GM19239 (cell line): ENCODE results near the gene DBF4B.
A peak's percentile ranks its signal among the peaks of the same experiment; 100 is the strongest.
"Not testable (repeated sequence)": the region's sequence is repeated elsewhere in the genome, so short reads cannot be mapped to it uniquely, and the experiment has no call there.

ENCODE experiments used
- DNase-seq: peaks from one replicate; pipeline ENCODE4 v3.0.0; 2011; ENCODE audit warnings: low spot score; ENCODE audit not compliant: insufficient read length
- FAIRE-seq: peaks from 2 replicates; lab custom pipeline; 2011; peaks lifted over from hg19 to GRCh38; lab: Jason Lieb, UNC

DBF4B gene

GRCh38 chr17:44708401-44709263 lies at the start of gene DBF4B:
Gene DBF4B, plus strand, starts transcription at chr17:44708665. Its CDS starts 156 bp downstream, at chr17:44708821.
- peak; percentile 89 for FAIRE-seq
- peak; percentile 90 for DNase-seq

- no peak for FAIRE-seq
- DNase-seq, result no peak
Observed at GRCh38 chr17:44661835-44662234, 46.6 kb upstream of the DBF4B start.

- DNase-seq, result no peak
- FAIRE-seq, result no peak
Observed at GRCh38 chr17:44663095-44663494, 45.4 kb upstream of the DBF4B start.

GRCh38 chr17:44664867-44665266 lies 43.6 kb upstream of the DBF4B start:
- no peak for DNase-seq
- FAIRE-seq, result no peak

GRCh38 chr17:44666006-44666405 lies 42.5 kb upstream of the DBF4B start:
- FAIRE-seq (no peak), DNase-seq (no peak)

GRCh38 chr17:44672479-44673093 lies 35.9 kb upstream of the DBF4B start:
- DNase-seq, result no peak
- FAIRE-seq, result peak; percentile 45

GRCh38 chr17:44673893-44674292 lies 34.6 kb upstream of the DBF4B start:
- FAIRE-seq, result no peak
- no peak for DNase-seq

GRCh38 chr17:44677136-44677535 lies 31.3 kb upstream of the DBF4B start:
- no peak for DNase-seq
- FAIRE-seq, result no peak

- not testable (repeated sequence) for DNase-seq, FAIRE-seq
Observed at GRCh38 chr17:44683303-44683702, 25.2 kb upstream of the DBF4B start.

GRCh38 chr17:44687756-44688155 lies 20.7 kb upstream of the DBF4B start:
- no peak for FAIRE-seq
- no peak for DNase-seq

GRCh38 chr17:44688200-44688599 lies 20.3 kb upstream of the DBF4B start:
- FAIRE-seq (no peak), DNase-seq (no peak)

- DNase-seq (peak; percentile 34), FAIRE-seq (no peak)
Observed at GRCh38 chr17:44688675-44689476, 19.6 kb upstream of the DBF4B start.

GRCh38 chr17:44689477-44690217 lies 18.8 kb upstream of the DBF4B start, which contains the start of gene CCDC43:
Gene CCDC43, minus strand, starts transcription at chr17:44689776. Its CDS starts 23 bp downstream, at chr17:44689753.
- FAIRE-seq, result peak; percentile 87
- DNase-seq, result peak; percentile 83

GRCh38 chr17:44690746-44691306 lies 17.6 kb upstream of the DBF4B start:
- FAIRE-seq, result not testable (repeated sequence)
- DNase-seq, result peak; percentile 16

GRCh38 chr17:44693609-44694008 lies 14.9 kb upstream of the DBF4B start:
- DNase-seq, result no peak
- no peak for FAIRE-seq

- not testable (repeated sequence) for FAIRE-seq, DNase-seq
Observed at GRCh38 chr17:44700288-44700687, 8.2 kb upstream of the DBF4B start.

GRCh38 chr17:44707755-44708400 lies 587 bp upstream of the DBF4B start:
- DNase-seq (no peak), FAIRE-seq (no peak)

GRCh38 chr17:44719444-44719843 lies 11.0 kb downstream of the DBF4B start:
- FAIRE-seq (no peak), DNase-seq (no peak)

- FAIRE-seq (no peak), DNase-seq (no peak)
Observed at GRCh38 chr17:44722254-44722653, 13.8 kb downstream of the DBF4B start.
